Suprapubic skin (tissue), 4 donors: ENCODE data around the gene AGBL1. TPM values are rescaled to one million over a fixed set of nuclear protein-coding genes. Genes with fewer than 3 reads are reported as not detected.

Experiments used
- DNase-seq, 2 donors: peaks; one replicate each; pipeline ENCODE4 v3.0.0-alpha.2; 2019; ENCODE audit warnings: low spot score in 2 of 2
- H3K27ac ChIP-seq: fragments of 200-600 bp; sonication (generic); one replicate; pipeline ENCODE4 v1.5.1; 2019
- H3K27me3 ChIP-seq: fragments of 200-600 bp; sonication (generic); one replicate; pipeline ENCODE4 v1.5.1; 2019
- H3K36me3 ChIP-seq: fragments of 200-600 bp; sonication (generic); one replicate; pipeline ENCODE4 v1.5.1; 2019
- H3K4me1 ChIP-seq: fragments of 200-600 bp; sonication (generic); one replicate; pipeline ENCODE4 v1.5.1; 2019
- H3K4me3 ChIP-seq: fragments of 200-600 bp; sonication (generic); one replicate; pipeline ENCODE4 v1.5.1; 2019; ENCODE audit warnings: mild to moderate bottlenecking
- H3K9me3 ChIP-seq: fragments of 200-600 bp; sonication (generic); one replicate; pipeline ENCODE4 v1.5.1; 2019
- CTCF ChIP-seq, 2 donors: fragments of 200-600 bp in 1 of 2; fragments of 450-650 bp in 1 of 2; sonication (generic) in 1 of 2; IDR thresholded peaks; one replicate each; pipeline ENCODE4 v1.5.1; 2016 to 2019; ENCODE audit warnings: antibody characterized with exemption in 2 of 2, mild to moderate bottlenecking in 1 of 2, moderate library complexity in 1 of 2
- EP300 ChIP-seq: sonication (generic); formaldehyde crosslinking; IDR thresholded peaks from one replicate; pipeline ENCODE4 v1.6.1; 2017; ENCODE audit warnings: antibody characterized with exemption
- POLR2A ChIP-seq, 2 donors: fragments of 450-650 bp; IDR thresholded peaks; one replicate each; pipeline ENCODE4 v1.6.1; 2017; ENCODE audit warnings: antibody characterized with exemption in 2 of 2, mild to moderate bottlenecking in 2 of 2, moderate library complexity in 2 of 2
- POLR2AphosphoS5 ChIP-seq, 3 donors: sonication (generic); formaldehyde crosslinking; IDR thresholded peaks; one replicate each; pipeline ENCODE4 v1.6.1; 2017; ENCODE audit warnings: antibody characterized with exemption in 3 of 3
- WGBS: methylation state at CpG from one replicate; pipeline ENCODE4 v1.1.5; 2018; 5-methylcytosine and 5-hydroxymethylcytosine counted together
- total RNA-seq, 4 donors: library from RNA; depleted of rRNA; stranded (reverse); fragments of >200 nt; gene quantifications; one replicate each; pipeline ENCODE4 v1.1.0, GENCODE V29; 2016

AGBL1 gene
- total RNA-seq, 4 donors from 2014 or later: 0.23 to 0.56 TPM; not detected in 2

- Histone ChIP-seq H3K4me3 (no peak overlapping the region), H3K4me1 (no peaks in the 10 kb centered on the region), H3K27ac (no peak overlapping the region), H3K36me3 (no peaks in the 10 kb centered on the region), H3K27me3 (no peaks in the 10 kb centered on the region), H3K9me3 (no peaks in the 10 kb centered on the region)
- TF ChIP-seq POLR2A (IDR thresholded peaks at IDR 0.05) (no peak), POLR2AphosphoS5 (IDR thresholded peaks at IDR 0.05) (no peak), EP300 (no peak), CTCF (IDR thresholded peaks at IDR 0.05) (no peak)
- WGBS: 77% methylated on average over 2 of the region's 2 CpGs
- no peak for DNase-seq
These were observed 217.1 kb downstream of the AGBL1 start for GRCh38 chr15:86296769-86297168.

GRCh38 chr15:86300390-86301125 is 220.9 kb downstream of the AGBL1 start:
- no peak overlapping the region for H3K4me3 ChIP-seq
- no peaks in the 10 kb centered on the region for H3K9me3 ChIP-seq
- H3K27ac ChIP-seq: no peak overlapping the region
- WGBS: 52% methylated on average over 4 of the region's 4 CpGs
- DNase-seq: no peak
- TF ChIP-seq POLR2A (IDR thresholded peaks at IDR 0.05) (no peak), EP300 (no peak), POLR2AphosphoS5 (IDR thresholded peaks at IDR 0.05) (no peak), CTCF (IDR thresholded peaks at IDR 0.05) (no peak)
- H3K36me3 ChIP-seq: no peaks in the 10 kb centered on the region
- no peaks in the 10 kb centered on the region for H3K27me3 ChIP-seq
- no peaks in the 10 kb centered on the region for H3K4me1 ChIP-seq

GRCh38 chr15:86311568-86312280 is 232.1 kb downstream of the AGBL1 start:
- H3K9me3 ChIP-seq: no peaks in the 10 kb centered on the region
- H3K27ac ChIP-seq: no peak overlapping the region
- H3K4me1 ChIP-seq: peaks cover 4% of the 10 kb centered on the region
- WGBS: 84% methylated on average over 9 of the region's 9 CpGs
- H3K4me3 ChIP-seq: no peak overlapping the region
- no peaks in the 10 kb centered on the region for H3K27me3 ChIP-seq
- H3K36me3 ChIP-seq: no peaks in the 10 kb centered on the region
- TF ChIP-seq POLR2A (IDR thresholded peaks at IDR 0.05) (no peak), CTCF (IDR thresholded peaks at IDR 0.05) (no peak), EP300 (no peak), POLR2AphosphoS5 (IDR thresholded peaks at IDR 0.05) (no peak)
- no peak for DNase-seq

GRCh38 chr15:86312486-86312885 is 232.8 kb downstream of the AGBL1 start:
- TF ChIP-seq CTCF (IDR thresholded peaks at IDR 0.05): no peak
- TF ChIP-seq POLR2AphosphoS5 (IDR thresholded peaks at IDR 0.05): no peak
- no peak for TF ChIP-seq POLR2A (IDR thresholded peaks at IDR 0.05)
- no peak for DNase-seq
- Histone ChIP-seq H3K27me3 (no peaks in the 10 kb centered on the region), H3K4me1 (peaks cover 4% of the 10 kb centered on the region), H3K27ac (no peak overlapping the region), H3K36me3 (no peaks in the 10 kb centered on the region), H3K9me3 (no peaks in the 10 kb centered on the region), H3K4me3 (no peak overlapping the region)
- WGBS: 54% methylated on average over 4 of the region's 4 CpGs

GRCh38 chr15:86316216-86316615 is 236.5 kb downstream of the AGBL1 start:
- Histone ChIP-seq H3K36me3 (no peaks in the 10 kb centered on the region), H3K27ac (no peak overlapping the region), H3K27me3 (no peaks in the 10 kb centered on the region), H3K4me1 (peaks cover 4% of the 10 kb centered on the region), H3K9me3 (no peaks in the 10 kb centered on the region), H3K4me3 (no peak overlapping the region)
- TF ChIP-seq CTCF (IDR thresholded peaks at IDR 0.05) (no peak), EP300 (no peak), POLR2AphosphoS5 (IDR thresholded peaks at IDR 0.05) (no peak), POLR2A (IDR thresholded peaks at IDR 0.05) (no peak)
- DNase-seq: no peak
- 69% methylated on average over 8 of the region's 8 CpGs for WGBS
